Osteoblast (primary cell): ENCODE data around the gene TDRD9. TPM values are rescaled to one million over a fixed set of nuclear protein-coding genes. Genes with fewer than 3 reads are reported as not detected.

Source experiments
- DNase-seq: peaks from one replicate; pipeline ENCODE4 v3.0.0; 2011; ENCODE audit warnings: low spot score, mixed read lengths; ENCODE audit not compliant: insufficient read length; ENCODE audit errors: missing footprints
- H2AFZ ChIP-seq: 2 replicates; pipeline ENCODE4 v1.6.0; 2011; ENCODE audit warnings: mild to moderate bottlenecking, low read length
- H3K27ac ChIP-seq: 2 replicates; pipeline ENCODE4 v1.5.1; 2011; ENCODE audit warnings: mild to moderate bottlenecking, low read depth, low read length, moderate library complexity
- H3K27me3 ChIP-seq: 2 replicates; pipeline ENCODE4 v1.6.0; 2012; ENCODE audit warnings: mild to moderate bottlenecking, control low read depth, inconsistent platforms, low read length, moderate library complexity; ENCODE audit not compliant: insufficient read depth
- H3K36me3 ChIP-seq: 2 replicates; pipeline ENCODE4 v1.5.1; 2011; ENCODE audit warnings: mild to moderate bottlenecking, low read length, control low read depth, moderate library complexity; ENCODE audit not compliant: insufficient read depth
- H3K4me1 ChIP-seq: 2 replicates; pipeline ENCODE4 v1.5.1; 2011; ENCODE audit warnings: mild to moderate bottlenecking, low read length, control low read depth, moderate library complexity; ENCODE audit not compliant: insufficient read depth
- H3K4me2 ChIP-seq: 2 replicates; pipeline ENCODE4 v1.6.0; 2011; ENCODE audit warnings: mild to moderate bottlenecking, low read length; ENCODE audit not compliant: insufficient read depth
- H3K4me3 ChIP-seq: fragments of 200-600 bp; sonication (generic); 3 replicates; pipeline ENCODE4 v1.5.1; 2012; ENCODE audit warnings: mild to moderate bottlenecking, low read length, inconsistent platforms; ENCODE audit not compliant: insufficient read depth
- H3K79me2 ChIP-seq: 2 replicates; pipeline ENCODE4 v1.6.0; 2012; ENCODE audit warnings: mild to moderate bottlenecking, low read length, control low read depth, inconsistent platforms; ENCODE audit not compliant: insufficient read depth
- H3K9me3 ChIP-seq: 2 replicates; pipeline ENCODE4 v1.5.1; 2011; ENCODE audit warnings: low read depth, low read length, control low read depth
- H4K20me1 ChIP-seq: 2 replicates; pipeline ENCODE4 v1.6.0; 2012; ENCODE audit warnings: mild to moderate bottlenecking, low read length, control low read depth; ENCODE audit not compliant: insufficient read depth
- CTCF ChIP-seq: IDR thresholded peaks from 2 replicates; pipeline ENCODE4 v1.5.1; 2011; ENCODE audit warnings: mild to moderate bottlenecking, low read depth, low read length, moderate library complexity; ENCODE audit errors: extremely low read depth
- total RNA-seq: library from RNA; depleted of rRNA; stranded (reverse); fragments of >200 nt; gene quantifications from 2 replicates; pipeline ENCODE4 v1.2.3, GENCODE V29; 2012

TDRD9 gene
- total RNA-seq, 1 donor, result 1.1 TPM

- Histone ChIP-seq H3K4me3 (no peak overlapping the region), H3K4me2 (no peak overlapping the region), H3K27me3 (no peaks in the 10 kb centered on the region), H4K20me1 (no peaks in the 10 kb centered on the region), H3K79me2 (no peaks in the 10 kb centered on the region), H3K27ac (no peak overlapping the region), H3K9me3 (no peaks in the 10 kb centered on the region), H3K4me1 (no peaks in the 10 kb centered on the region), H2AFZ (no peak overlapping the region), H3K36me3 (no peaks in the 10 kb centered on the region)
- no peak for DNase-seq
- no peak for TF ChIP-seq CTCF
Observed at GRCh38 chr14:103904493-103905107, 23.7 kb upstream of the TDRD9 start.

GRCh38 chr14:103905842-103906456 lies 22.3 kb upstream of the TDRD9 start:
- peak; percentile 24 for TF ChIP-seq CTCF
- Histone ChIP-seq H4K20me1 (no peaks in the 10 kb centered on the region), H3K36me3 (no peaks in the 10 kb centered on the region), H3K9me3 (no peaks in the 10 kb centered on the region), H3K79me2 (no peaks in the 10 kb centered on the region), H3K27me3 (no peaks in the 10 kb centered on the region), H3K27ac (no peak overlapping the region), H3K4me3 (no peak overlapping the region), H2AFZ (peak overlapping the region; percentile 22), H3K4me2 (no peak overlapping the region), H3K4me1 (peaks cover 8% of the 10 kb centered on the region)
- no peak for DNase-seq

- H3K9me3 ChIP-seq, result no peaks in the 10 kb centered on the region
- peaks cover 13% of the 10 kb centered on the region for H3K36me3 ChIP-seq
- no peaks in the 10 kb centered on the region for H3K27me3 ChIP-seq
- no peak overlapping the region for H3K27ac ChIP-seq
- H3K4me2 ChIP-seq, result no peak overlapping the region
- peaks cover 8% of the 10 kb centered on the region for H3K4me1 ChIP-seq
- TF ChIP-seq CTCF, result no peak
- peaks cover under 1% of the 10 kb centered on the region for H3K79me2 ChIP-seq
- no peak overlapping the region for H2AFZ ChIP-seq
- no peaks in the 10 kb centered on the region for H4K20me1 ChIP-seq
- DNase-seq, result no peak
- no peak overlapping the region for H3K4me3 ChIP-seq
Observed at GRCh38 chr14:103908580-103908979, 19.7 kb upstream of the TDRD9 start.

GRCh38 chr14:103909531-103910261 lies 18.6 kb upstream of the TDRD9 start:
- Histone ChIP-seq H3K4me3 (peak overlapping the region; percentile 11), H3K36me3 (peaks cover 23% of the 10 kb centered on the region), H3K4me2 (peak overlapping the region; percentile 71), H2AFZ (peak overlapping the region; percentile 79), H3K79me2 (peaks cover 5% of the 10 kb centered on the region), H3K27ac (no peak overlapping the region), H4K20me1 (no peaks in the 10 kb centered on the region), H3K4me1 (peaks cover 8% of the 10 kb centered on the region), H3K27me3 (no peaks in the 10 kb centered on the region), H3K9me3 (no peaks in the 10 kb centered on the region)
- TF ChIP-seq CTCF, result no peak
- DNase-seq, result no peak
